Measurements from ENCODE around the gene CYTH2. TPM values are rescaled to one million over a fixed set of nuclear protein-coding genes. Genes with fewer than 3 reads are reported as not detected.

CYTH2 gene
- total and polyA plus RNA-seq, 9 of the 15 experiments (the other 6 are each of a cell fraction or from before 2014, with no cell fraction given), result 1.8 to 45.2 (median 23.8) TPM

DNA sequence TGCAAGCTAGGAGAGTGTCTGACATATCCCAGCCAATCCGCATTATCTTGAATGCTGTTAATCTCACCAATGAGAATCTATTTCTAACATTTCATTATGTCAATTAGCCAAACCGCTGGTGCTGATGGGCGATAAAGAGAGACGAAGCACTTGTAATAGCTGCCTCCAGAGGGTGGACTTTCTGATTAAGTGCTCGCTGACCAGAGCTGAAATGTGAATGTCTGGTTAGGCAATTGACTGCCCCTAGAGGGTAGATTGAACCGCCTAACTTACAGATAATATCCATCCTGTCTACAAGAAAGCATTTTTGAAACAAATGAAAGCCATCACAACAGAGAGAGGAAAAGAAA lies 23.9 kb upstream of the CYTH2 start (continued):
- TF ChIP-seq TAF1 (IDR thresholded peaks at IDR 0.05; ENCODE audit: control insufficient read depth, extremely low read depth, insufficient read depth, low read length, severe bottlenecking) (peak; percentile 18), SAP30 (IDR thresholded peaks at IDR 0.05; ENCODE audit: borderline replicate concordance, insufficient read depth, low read depth, low read length, poor library complexity, severe bottlenecking) (no peak), ELF1 (tag; IDR thresholded peaks at IDR 0.05) (no peak), U2AF1 (optimal IDR thresholded peaks at IDR 0.05; ENCODE audit: low read depth, low read length) (no peak), ATF7 (IDR thresholded peaks at IDR 0.05) (no peak), ETS2 (tag; IDR thresholded peaks at IDR 0.05; ENCODE audit: borderline replicate concordance, poor library complexity, severe bottlenecking) (no peak), CC2D1A (IDR thresholded peaks at IDR 0.05) (no peak), NCOA2 (IDR thresholded peaks at IDR 0.05; ENCODE audit: partially characterized antibody in 2 of 2) (no peak), RBM15 (IDR thresholded peaks at IDR 0.05; ENCODE audit: insufficient read depth, low read length) (no peak), HSF4 (CRISPR knock-in tag; IDR thresholded peaks at IDR 0.05; ENCODE audit: borderline replicate concordance) (no peak), SMARCC2 (IDR thresholded peaks at IDR 0.05; ENCODE audit: low read depth) (no peak), GABPA (tag; conservative IDR thresholded peaks at IDR 0.05; ENCODE audit: low read depth) (no peak), TOE1 (IDR thresholded peaks at IDR 0.05; ENCODE audit: borderline replicate concordance) (no peak), TOE1 (CRISPR knock-in tag; IDR thresholded peaks at IDR 0.05; ENCODE audit: borderline replicate concordance, low read depth) (no peak), ZNF133 (CRISPR knock-in tag; IDR thresholded peaks at IDR 0.05) (no peak), ZBTB8A (IDR thresholded peaks at IDR 0.05; ENCODE audit: partially characterized antibody) (peak; percentile 6), SNIP1 (IDR thresholded peaks at IDR 0.05; ENCODE audit: low read depth) (no peak), ZC3H11A (IDR thresholded peaks at IDR 0.05; ENCODE audit: low read depth, low read length) (no peak), TBP (optimal IDR thresholded peaks at IDR 0.05; ENCODE audit: low read depth, low read length) (peak; percentile 96)
- TF ChIP-seq, protein P1, sequence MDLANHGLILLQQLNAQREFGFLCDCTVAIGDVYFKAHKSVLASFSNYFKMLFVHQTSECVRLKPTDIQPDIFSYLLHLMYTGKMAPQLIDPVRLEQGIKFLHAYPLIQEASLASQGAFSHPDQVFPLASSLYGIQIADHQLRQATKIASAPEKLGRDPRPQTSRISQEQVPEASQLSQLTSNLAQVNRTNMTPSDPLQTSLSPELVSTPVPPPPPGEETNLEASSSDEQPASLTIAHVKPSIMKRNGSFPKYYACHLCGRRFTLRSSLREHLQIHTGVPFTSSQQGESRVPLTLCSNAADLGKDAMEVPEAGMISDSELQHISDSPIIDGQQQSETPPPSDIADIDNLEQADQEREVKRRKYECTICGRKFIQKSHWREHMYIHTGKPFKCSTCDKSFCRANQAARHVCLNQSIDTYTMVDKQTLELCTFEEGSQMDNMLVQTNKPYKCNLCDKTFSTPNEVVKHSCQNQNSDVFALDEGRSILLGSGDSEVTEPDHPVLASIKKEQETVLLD (IDR thresholded peaks at IDR 0.05), result no peak
- TF ChIP-seq, protein P2, sequence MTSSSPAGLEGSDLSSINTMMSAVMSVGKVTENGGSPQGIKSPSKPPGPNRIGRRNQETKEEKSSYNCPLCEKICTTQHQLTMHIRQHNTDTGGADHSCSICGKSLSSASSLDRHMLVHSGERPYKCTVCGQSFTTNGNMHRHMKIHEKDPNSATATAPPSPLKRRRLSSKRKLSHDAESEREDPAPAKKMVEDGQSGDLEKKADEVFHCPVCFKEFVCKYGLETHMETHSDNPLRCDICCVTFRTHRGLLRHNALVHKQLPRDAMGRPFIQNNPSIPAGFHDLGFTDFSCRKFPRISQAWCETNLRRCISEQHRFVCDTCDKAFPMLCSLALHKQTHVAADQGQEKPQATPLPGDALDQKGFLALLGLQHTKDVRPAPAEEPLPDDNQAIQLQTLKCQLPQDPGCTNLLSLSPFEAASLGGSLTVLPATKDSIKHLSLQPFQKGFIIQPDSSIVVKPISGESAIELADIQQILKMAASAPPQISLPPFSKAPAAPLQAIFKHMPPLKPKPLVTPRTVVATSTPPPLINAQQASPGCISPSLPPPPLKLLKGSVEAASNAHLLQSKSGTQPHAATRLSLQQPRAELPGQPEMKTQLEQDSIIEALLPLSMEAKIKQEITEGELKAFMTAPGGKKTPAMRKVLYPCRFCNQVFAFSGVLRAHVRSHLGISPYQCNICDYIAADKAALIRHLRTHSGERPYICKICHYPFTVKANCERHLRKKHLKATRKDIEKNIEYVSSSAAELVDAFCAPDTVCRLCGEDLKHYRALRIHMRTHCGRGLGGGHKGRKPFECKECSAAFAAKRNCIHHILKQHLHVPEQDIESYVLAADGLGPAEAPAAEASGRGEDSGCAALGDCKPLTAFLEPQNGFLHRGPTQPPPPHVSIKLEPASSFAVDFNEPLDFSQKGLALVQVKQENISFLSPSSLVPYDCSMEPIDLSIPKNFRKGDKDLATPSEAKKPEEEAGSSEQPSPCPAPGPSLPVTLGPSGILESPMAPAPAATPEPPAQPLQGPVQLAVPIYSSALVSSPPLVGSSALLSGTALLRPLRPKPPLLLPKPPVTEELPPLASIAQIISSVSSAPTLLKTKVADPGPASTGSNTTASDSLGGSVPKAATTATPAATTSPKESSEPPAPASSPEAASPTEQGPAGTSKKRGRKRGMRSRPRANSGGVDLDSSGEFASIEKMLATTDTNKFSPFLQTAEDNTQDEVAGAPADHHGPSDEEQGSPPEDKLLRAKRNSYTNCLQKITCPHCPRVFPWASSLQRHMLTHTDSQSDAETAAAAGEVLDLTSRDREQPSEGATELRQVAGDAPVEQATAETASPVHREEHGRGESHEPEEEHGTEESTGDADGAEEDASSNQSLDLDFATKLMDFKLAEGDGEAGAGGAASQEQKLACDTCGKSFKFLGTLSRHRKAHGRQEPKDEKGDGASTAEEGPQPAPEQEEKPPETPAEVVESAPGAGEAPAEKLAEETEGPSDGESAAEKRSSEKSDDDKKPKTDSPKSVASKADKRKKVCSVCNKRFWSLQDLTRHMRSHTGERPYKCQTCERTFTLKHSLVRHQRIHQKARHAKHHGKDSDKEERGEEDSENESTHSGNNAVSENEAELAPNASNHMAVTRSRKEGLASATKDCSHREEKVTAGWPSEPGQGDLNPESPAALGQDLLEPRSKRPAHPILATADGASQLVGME (CRISPR knock-in tag; IDR thresholded peaks at IDR 0.05), result no peak
- TF ChIP-seq, protein P3, sequence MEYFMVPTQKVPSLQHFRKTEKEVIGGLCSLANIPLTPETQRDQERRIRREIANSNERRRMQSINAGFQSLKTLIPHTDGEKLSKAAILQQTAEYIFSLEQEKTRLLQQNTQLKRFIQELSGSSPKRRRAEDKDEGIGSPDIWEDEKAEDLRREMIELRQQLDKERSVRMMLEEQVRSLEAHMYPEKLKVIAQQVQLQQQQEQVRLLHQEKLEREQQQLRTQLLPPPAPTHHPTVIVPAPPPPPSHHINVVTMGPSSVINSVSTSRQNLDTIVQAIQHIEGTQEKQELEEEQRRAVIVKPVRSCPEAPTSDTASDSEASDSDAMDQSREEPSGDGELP (CRISPR knock-in tag; IDR thresholded peaks at IDR 0.05; ENCODE audit: borderline replicate concordance), result no peak

All from K562 (cell line).